Measurements from ENCODE around the gene GRID2. TPM values are rescaled to one million over a fixed set of nuclear protein-coding genes. Genes with fewer than 3 reads are reported as not detected.

GRID2 gene
- total RNA-seq, 1 donor = 0.63 TPM

GRCh38 chr4:93760284-93760683, 1456.5 kb downstream of the GRID2 start:
- no peak overlapping the region for H3K4me3 ChIP-seq (ENCODE audit: low read depth, low read length)
- TF ChIP-seq CTCF (IDR thresholded peaks at IDR 0.05; ENCODE audit: insufficient read depth, low read length) = no peak
- DNase-seq (ENCODE audit: low read depth) = no peak

- no peak overlapping the region for H3K4me3 ChIP-seq (ENCODE audit: low read depth, low read length)
- no peak for TF ChIP-seq CTCF (IDR thresholded peaks at IDR 0.05; ENCODE audit: insufficient read depth, low read length)
- no peak for DNase-seq (ENCODE audit: low read depth)
These were observed 1457.5 kb downstream of the GRID2 start for GRCh38 chr4:93761286-93761685.

- peak; percentile 71 for TF ChIP-seq CTCF (IDR thresholded peaks at IDR 0.05; ENCODE audit: insufficient read depth, low read length)
- no peak overlapping the region for H3K4me3 ChIP-seq (ENCODE audit: low read depth, low read length)
- peak; percentile 56 for DNase-seq (ENCODE audit: low read depth)
These were observed 1461.0 kb downstream of the GRID2 start for GRCh38 chr4:93764639-93765246.

GRCh38 chr4:93767917-93768316, 1464.2 kb downstream of the GRID2 start:
- H3K4me3 ChIP-seq (ENCODE audit: low read depth, low read length) = no peak overlapping the region
- no peak for DNase-seq (ENCODE audit: low read depth)
- no peak for TF ChIP-seq CTCF (IDR thresholded peaks at IDR 0.05; ENCODE audit: insufficient read depth, low read length)

- no peak for DNase-seq (ENCODE audit: low read depth)
- H3K4me3 ChIP-seq (ENCODE audit: low read depth, low read length) = no peak overlapping the region
- no peak for TF ChIP-seq CTCF (IDR thresholded peaks at IDR 0.05; ENCODE audit: insufficient read depth, low read length)
These were observed 1466.4 kb downstream of the GRID2 start for GRCh38 chr4:93770201-93770600.

GRCh38 chr4:93771640-93772411, 1468.1 kb downstream of the GRID2 start:
- H3K4me3 ChIP-seq (ENCODE audit: low read depth, low read length) = no peak overlapping the region
- no peak for DNase-seq (ENCODE audit: low read depth)
- no peak for TF ChIP-seq CTCF (IDR thresholded peaks at IDR 0.05; ENCODE audit: insufficient read depth, low read length)

All from fibroblast of the aortic adventitia (primary cell).